ENCODE measurements around the gene ZNF300.

Gene ZNF300

DNA sequence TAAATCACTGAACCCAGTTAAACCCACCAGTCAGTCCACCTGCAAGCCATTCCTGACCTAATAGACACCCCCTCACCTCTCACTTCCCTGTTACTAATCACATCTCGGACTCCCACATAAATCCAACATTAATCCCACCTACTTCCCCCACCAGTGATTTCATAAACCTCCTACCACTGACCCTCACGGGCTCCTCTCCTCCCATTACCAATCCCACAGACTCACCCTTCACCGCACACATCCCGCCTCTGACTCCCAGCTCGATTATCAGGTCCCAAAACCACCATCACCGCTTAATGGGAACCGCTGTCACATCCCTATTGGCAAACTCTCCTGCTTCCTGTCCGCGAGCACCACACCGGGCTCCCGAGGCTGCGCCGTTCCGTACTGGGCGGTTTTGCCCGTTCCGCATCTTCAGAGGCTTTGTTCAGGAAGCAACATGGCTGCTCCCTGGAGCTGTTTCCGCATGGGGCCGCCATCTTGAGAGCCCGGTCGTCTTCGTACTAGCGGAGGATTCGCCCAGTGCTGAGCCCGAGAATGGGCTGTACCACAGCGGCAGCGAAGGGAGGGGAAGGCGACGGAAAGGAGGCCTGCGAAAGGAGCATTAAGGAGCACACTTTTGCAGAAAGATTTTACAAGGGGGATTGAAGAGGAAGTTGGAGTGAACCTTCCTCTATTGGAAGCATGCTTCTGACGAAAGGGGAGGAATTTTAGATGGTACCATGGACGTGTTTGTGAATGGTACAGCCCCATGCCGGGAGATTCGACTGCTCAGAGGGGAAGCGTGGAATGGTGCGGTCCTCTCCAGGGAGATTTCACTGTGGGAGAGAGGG lies at the start of gene ZNF300:
TSS of gene ZNF300 (minus strand) at position 502 of the 833 bp plus-strand sequence. CDS start 1,825 bp downstream, outside the sequence.
- TF ChIP-seq Cebpa-rat (IDR thresholded peaks at IDR 0.05): no peak
- Histone ChIP-seq H3K36me3 (peaks cover 0 to 12% (median 0%) of the 10 kb centered on the region in 11 experiments; a peak in 4 of 22 replicates), H3K4me1 (no peaks in the 10 kb centered on the region), H3K27ac (no peak within 1 kb of the TSS), H3K27me3 (no peaks in the 10 kb centered on the region), H3K4me3 (peak within 1 kb of the TSS in 2 of 10 experiments; percentile 7 to 21; a peak in 1 of 20 replicates), H3K9ac (no peak within 1 kb of the TSS), H3K9me3 (replicated peaks in 1 of 11) (peaks cover 84 to 96% (median 94%) of the 10 kb centered on the region in 11 experiments), H4K20me1 (no peaks in the 10 kb centered on the region), H3K4me2 (no peak within 1 kb of the TSS)

DNA sequence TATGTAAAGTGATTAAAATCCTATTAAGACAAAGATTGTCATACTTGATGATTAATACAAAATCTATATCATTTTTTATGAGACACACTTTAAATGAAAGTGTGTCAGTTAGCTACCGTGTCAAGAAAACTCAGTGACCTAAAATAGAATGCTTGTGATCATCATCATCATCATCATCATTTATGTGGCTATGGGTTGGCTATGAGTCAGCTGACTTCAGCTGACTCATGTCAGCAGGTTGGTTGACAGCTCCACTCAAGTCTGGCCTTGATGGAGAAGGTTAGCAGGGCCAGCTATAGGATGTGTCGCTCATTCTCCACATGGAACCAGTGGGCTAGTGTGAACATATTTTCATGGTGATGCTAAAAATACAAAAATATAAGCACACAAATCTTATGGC lies 43.8 kb upstream of the ZNF300 start:
- Histone ChIP-seq H3K9me3 (replicated peaks in 1 of 11) (peaks cover 98 to 100% (median 100%) of the 10 kb centered on the region in 11 experiments), H3K36me3 (peaks cover 0 to 3% (median 0%) of the 10 kb centered on the region in 11 experiments; a peak in 2 of 22 replicates), H4K20me1 (no peaks in the 10 kb centered on the region), H3K4me1 (no peaks in the 10 kb centered on the region), H3K9ac (no peak overlapping the region), H3K27ac (no peak overlapping the region), H3K4me2 (no peak overlapping the region), H3K4me3 (no peak overlapping the region), H3K27me3 (no peaks in the 10 kb centered on the region)
- TF ChIP-seq Cebpa-rat (IDR thresholded peaks at IDR 0.05): no peak

DNA sequence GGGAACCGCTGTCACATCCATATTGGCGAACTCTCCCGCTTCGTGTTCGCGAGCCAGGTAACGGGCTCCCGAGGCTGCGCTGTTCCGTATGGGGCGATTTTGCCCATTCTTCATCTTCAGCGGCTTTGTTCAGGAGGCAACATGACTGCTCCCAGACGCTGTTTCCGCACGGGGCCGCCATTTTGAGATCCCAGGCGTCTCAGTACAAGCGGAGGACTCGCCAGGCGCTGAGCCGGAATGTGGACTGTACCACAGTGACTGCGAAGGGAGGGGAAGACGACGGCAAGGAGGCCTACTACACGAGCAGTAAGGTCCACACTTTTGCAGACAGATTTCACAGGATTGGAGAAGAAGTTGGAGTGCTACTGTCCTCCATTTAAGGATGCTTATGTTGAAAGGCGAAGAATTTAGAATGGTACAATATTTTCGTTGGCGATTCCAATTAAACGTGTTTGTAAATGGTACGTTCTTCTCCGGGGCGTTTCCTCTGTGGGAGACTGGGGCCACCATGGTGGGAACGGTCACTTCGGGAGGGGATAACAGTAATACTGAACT lies 41.6 kb upstream of the ZNF300 start:
- no peaks in the 10 kb centered on the region for H4K20me1 ChIP-seq
- H3K27ac ChIP-seq: no peak overlapping the region
- no peaks in the 10 kb centered on the region for H3K27me3 ChIP-seq
- no peak overlapping the region for H3K4me2 ChIP-seq
- H3K9me3 ChIP-seq (replicated peaks in 1 of 11): peaks cover 96 to 100% (median 99%) of the 10 kb centered on the region in 11 experiments
- no peak overlapping the region for H3K4me3 ChIP-seq
- H3K4me1 ChIP-seq: no peaks in the 10 kb centered on the region
- H3K36me3 ChIP-seq: peaks cover 0 to 3% (median 0%) of the 10 kb centered on the region in 11 experiments; a peak in 2 of 22 replicates
- TF ChIP-seq Cebpa-rat (IDR thresholded peaks at IDR 0.05): no peak
- no peak overlapping the region for H3K9ac ChIP-seq

DNA sequence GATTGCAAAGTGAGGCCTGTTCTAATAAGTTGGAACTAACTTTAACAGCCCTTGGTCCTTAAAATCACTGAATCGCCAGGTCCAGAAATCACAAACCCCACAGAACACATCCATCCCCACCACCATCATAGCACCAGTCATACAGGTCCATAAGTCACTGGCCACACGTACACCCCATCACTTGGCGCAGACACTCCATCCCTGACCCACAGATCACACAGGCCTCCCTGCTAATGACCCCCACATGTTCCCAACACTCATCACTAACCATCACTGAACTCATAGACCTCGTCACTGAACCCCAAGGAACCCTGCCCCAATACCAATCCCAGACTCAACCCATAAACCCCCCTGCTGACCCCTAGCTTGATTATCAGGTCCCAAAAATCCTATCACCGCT lies 41.2 kb upstream of the ZNF300 start:
- Histone ChIP-seq H3K4me2 (no peak overlapping the region), H3K9me3 (replicated peaks in 1 of 11) (peaks cover 96 to 100% (median 99%) of the 10 kb centered on the region in 11 experiments)

DNA sequence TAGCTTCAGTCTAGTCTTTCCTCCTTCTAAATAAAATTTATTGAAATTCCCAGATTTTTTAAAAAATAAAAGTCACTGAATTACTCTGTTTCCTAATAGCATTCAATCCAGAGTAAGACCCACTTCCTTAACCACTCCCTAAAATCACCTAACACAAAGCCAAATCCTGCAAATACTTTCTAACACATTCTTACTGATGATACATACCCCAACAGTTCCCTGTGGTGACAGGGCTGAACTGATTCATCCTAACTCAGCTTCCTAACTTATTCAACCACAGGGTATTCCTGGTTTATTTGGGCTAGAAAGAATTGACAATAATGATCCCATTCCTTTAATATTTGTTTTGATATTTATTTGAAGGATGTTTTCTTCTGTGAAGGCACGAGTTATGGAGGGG lies 40.7 kb upstream of the ZNF300 start:
- Histone ChIP-seq H3K4me1 (no peaks in the 10 kb centered on the region), H3K27ac (no peak overlapping the region), H3K9ac (no peak overlapping the region), H3K4me2 (no peak overlapping the region), H3K4me3 (no peak overlapping the region), H4K20me1 (no peaks in the 10 kb centered on the region), H3K27me3 (no peaks in the 10 kb centered on the region), H3K9me3 (replicated peaks in 1 of 11) (peaks cover 96 to 100% (median 99%) of the 10 kb centered on the region in 11 experiments), H3K36me3 (peaks cover 0 to 3% (median 0%) of the 10 kb centered on the region in 11 experiments; a peak in 2 of 22 replicates)
- TF ChIP-seq Cebpa-rat (IDR thresholded peaks at IDR 0.05): no peak

More for the DNA sequence above, 41.2 kb upstream of the ZNF300 start:
- Histone ChIP-seq H3K4me3 (no peak overlapping the region), H4K20me1 (no peaks in the 10 kb centered on the region), H3K4me1 (no peaks in the 10 kb centered on the region), H3K36me3 (peaks cover 0 to 3% (median 0%) of the 10 kb centered on the region in 11 experiments; a peak in 2 of 22 replicates), H3K27me3 (no peaks in the 10 kb centered on the region), H3K27ac (no peak overlapping the region), H3K9ac (no peak overlapping the region)
- TF ChIP-seq Cebpa-rat (IDR thresholded peaks at IDR 0.05): no peak

DNA sequence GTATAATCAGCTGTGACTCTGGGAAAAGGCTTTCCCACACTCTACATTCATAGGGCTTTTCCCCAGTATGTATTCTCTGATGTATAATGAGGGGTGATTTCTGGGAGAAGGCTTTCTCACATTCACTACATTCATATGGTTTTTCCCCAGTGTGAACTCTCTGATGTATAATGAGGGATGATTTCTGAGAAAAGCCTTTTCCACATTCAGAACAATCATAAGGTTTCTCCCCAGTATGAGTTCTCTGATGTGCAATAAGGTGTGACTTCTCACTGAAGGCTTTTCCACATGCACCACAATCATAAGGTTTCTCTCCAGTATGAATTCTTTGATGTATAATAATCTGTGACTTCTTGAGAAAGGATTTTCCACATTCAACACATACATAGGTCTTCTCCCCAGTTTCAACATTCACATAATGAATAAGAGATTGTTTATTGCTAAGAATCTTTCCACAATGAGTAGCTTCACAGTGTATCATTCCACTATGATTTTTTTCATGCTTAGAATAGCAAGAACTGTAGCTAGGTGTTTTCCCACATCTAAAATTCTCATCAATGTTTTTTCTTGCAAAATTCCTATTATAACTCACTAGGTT lies 26.7 kb upstream of the ZNF300 start:
- H3K27ac ChIP-seq: no peak overlapping the region
- H3K4me2 ChIP-seq: no peak overlapping the region
- no peak overlapping the region for H3K9ac ChIP-seq
- H3K9me3 ChIP-seq (replicated peaks in 1 of 11): peaks cover 95 to 100% (median 100%) of the 10 kb centered on the region in 11 experiments
- H3K4me3 ChIP-seq: 0 out of 20 replicates have a peak overlapping the region, but pooled peaks of 1 of the 10 experiments have one; percentile 6
- no peaks in the 10 kb centered on the region for H3K4me1 ChIP-seq
- no peaks in the 10 kb centered on the region for H3K36me3 ChIP-seq
- no peaks in the 10 kb centered on the region for H3K27me3 ChIP-seq
- no peak for TF ChIP-seq Cebpa-rat (IDR thresholded peaks at IDR 0.05)
- no peaks in the 10 kb centered on the region for H4K20me1 ChIP-seq

DNA sequence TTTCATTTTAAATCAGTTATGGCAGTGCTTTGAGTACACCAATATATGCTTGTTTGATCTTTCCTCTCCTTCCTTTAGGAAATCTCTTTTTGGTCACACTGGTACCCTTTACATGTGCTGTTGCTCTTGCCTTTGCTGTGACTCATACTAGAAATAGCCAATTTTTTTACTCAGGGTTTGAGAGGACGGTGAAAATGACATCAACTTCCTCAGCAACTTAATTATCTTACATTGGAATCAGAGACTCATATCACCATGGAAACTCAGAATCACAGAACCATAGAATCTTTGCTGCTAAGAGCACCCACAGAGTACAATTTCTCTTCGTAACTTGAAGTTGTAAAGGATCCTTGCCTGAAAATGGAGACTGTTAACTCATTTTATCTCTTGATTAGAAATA lies 13.8 kb upstream of the ZNF300 start:
- Histone ChIP-seq H3K36me3 (peaks cover 0 to 4% (median 0%) of the 10 kb centered on the region in 11 experiments; a peak in 1 of 22 replicates), H3K4me3 (no peak overlapping the region), H3K4me1 (no peaks in the 10 kb centered on the region), H3K9ac (no peak overlapping the region), H3K9me3 (replicated peaks in 1 of 11) (peaks cover 66 to 100% (median 89%) of the 10 kb centered on the region in 11 experiments), H3K4me2 (no peak overlapping the region), H3K27ac (no peak overlapping the region), H4K20me1 (no peaks in the 10 kb centered on the region), H3K27me3 (no peaks in the 10 kb centered on the region)
- TF ChIP-seq Cebpa-rat (IDR thresholded peaks at IDR 0.05): no peak

DNA sequence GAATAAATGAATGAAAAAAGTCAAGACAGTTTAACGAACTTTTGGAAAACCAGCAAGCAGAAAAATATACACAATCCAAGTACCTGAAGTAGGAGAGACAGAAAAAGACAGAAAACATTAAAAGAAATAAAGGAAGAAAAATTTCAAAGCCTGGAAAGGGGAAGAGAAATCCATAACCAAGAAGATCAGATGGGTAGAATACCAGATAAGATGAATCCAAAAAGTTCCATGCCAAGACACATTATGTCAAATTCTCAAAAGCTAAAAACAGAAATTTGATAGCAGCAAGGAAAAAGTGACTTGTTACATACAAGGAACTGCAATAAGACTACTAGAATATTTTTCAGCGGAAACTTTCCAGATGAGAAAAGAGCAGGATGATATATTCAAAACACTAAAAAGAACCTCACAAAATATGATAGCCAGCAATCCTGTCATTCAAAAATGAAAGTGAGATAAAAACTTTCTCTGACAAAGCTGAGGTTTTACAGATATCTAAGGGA lies 7.6 kb upstream of the ZNF300 start:
- Histone ChIP-seq H3K4me1 (no peaks in the 10 kb centered on the region), H3K4me3 (no peak overlapping the region), H3K36me3 (no peaks in the 10 kb centered on the region), H4K20me1 (no peaks in the 10 kb centered on the region), H3K27ac (no peak overlapping the region), H3K27me3 (no peaks in the 10 kb centered on the region), H3K9ac (no peak overlapping the region), H3K9me3 (replicated peaks in 1 of 11) (peaks cover 83 to 96% (median 93%) of the 10 kb centered on the region in 11 experiments), H3K4me2 (no peak overlapping the region)
- TF ChIP-seq Cebpa-rat (IDR thresholded peaks at IDR 0.05): no peak

DNA sequence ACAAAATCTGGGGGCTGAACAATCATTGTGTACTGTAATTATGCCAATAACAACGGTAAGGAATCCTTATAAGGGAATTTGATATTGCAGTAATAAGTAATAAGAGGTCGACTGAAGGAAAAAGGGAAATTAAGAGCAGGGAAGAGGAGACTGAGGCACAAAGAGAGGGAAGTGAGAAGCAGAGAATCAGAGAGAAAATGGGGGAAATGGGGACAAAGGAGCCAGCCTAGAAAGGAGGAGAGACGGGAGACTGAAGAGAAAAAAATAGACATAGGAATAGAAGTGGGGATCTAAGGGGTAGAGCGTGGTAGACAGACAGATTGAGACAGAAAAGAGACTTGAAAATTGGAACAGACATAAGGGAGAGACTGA lies 518 bp upstream of the ZNF300 start:
- Histone ChIP-seq H3K27me3 (no peaks in the 10 kb centered on the region), H3K9ac (no peak overlapping the region), H3K9me3 (replicated peaks in 1 of 11) (peaks cover 84 to 96% (median 94%) of the 10 kb centered on the region in 11 experiments), H4K20me1 (no peaks in the 10 kb centered on the region), H3K4me3 (no peak overlapping the region; a peak in 1 of 20 replicates), H3K4me2 (no peak overlapping the region), H3K27ac (no peak overlapping the region), H3K36me3 (peaks cover 0 to 12% (median 0%) of the 10 kb centered on the region in 11 experiments; a peak in 4 of 22 replicates), H3K4me1 (no peaks in the 10 kb centered on the region)
- no peak for TF ChIP-seq Cebpa-rat (IDR thresholded peaks at IDR 0.05)
